Activated CD4-positive, alpha-beta T cell treated with anti-CD3 and anti-CD28 coated beads, Interleukin-10, Interleukin-2, amounts not matched to agents 100 ng/mL and 50 ng/mL, durations not matched to agents 16 hours and 8 hours (primary cell): ENCODE data around the gene AQP3.
"Not testable (repeated sequence)": the region's sequence is repeated elsewhere in the genome, so short reads cannot be mapped to it uniquely, and the experiment has no call there.

Experiments
- DNase-seq: peaks from one replicate; pipeline ENCODE4 v3.0.0-alpha.2; 2020

The AQP3 gene

DNA sequence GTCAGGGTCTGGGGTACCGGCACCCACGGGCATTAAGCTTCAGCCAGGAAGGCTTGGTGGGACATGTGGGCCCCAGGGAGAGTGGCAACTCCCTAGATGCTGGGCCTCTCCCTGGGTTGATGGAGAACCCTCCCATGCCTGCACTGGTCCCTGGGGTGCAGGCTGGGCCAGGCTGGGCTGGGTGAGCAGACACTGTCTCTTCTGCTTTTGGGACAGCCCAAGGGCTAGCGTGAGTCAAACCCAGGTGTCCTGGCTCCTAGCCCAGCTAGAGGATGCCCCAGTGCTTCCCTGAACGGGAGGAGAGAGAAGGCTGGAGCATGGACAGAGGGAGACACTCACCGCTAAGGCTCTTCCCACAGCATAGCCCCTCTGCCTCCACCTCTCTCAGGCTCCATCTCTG is 39.3 kb downstream of the AQP3 start:
- DNase-seq: no peak

DNA sequence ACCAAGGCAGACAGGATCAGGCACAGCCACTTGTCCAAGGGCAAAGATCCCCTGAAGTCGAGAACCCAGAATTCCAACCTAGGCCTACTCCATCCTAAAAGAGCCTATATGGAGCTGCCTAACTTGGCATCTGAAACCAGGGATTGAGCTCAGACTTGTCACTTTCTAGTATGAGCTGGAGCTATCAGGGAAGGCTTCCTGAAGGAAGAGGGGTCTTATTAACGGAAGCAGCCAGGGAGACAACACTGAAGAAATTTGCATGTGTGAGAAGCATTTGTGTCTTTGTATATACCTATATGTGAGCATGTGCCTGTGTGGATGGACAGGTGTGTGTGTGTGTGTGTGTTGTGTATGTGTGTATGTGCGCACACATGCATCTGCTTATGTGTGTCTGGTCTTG is 40.3 kb downstream of the AQP3 start:
- no peak for DNase-seq

DNA sequence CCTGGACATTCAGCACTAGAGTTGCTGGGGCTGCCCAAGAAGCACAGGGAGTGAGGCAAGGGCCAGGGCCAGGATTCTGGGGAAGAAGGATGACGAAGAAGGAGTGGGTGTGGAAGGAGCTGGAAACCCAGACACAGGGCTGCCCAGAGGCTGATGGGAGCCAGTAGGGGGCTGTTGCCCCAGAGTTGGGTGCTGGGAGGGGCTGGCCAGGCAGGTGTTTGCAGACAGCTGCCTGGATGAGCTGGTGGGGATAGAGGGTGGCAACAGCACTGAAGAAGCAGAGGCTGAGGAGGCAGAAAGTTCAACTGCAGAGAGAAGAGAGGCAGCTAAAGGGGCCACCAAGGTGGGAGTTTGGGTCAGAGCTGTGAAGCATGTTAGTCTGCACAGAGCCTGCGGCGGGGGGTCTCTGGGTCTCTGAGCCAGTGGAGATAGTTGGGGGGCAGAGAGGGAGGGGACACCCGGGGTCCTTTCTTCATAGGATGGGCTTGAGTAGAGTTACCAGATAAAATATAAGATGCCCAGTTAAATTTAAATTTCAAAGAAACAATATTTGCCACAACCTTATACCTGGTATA is 42.5 kb downstream of the AQP3 start:
- no peak for DNase-seq

DNA sequence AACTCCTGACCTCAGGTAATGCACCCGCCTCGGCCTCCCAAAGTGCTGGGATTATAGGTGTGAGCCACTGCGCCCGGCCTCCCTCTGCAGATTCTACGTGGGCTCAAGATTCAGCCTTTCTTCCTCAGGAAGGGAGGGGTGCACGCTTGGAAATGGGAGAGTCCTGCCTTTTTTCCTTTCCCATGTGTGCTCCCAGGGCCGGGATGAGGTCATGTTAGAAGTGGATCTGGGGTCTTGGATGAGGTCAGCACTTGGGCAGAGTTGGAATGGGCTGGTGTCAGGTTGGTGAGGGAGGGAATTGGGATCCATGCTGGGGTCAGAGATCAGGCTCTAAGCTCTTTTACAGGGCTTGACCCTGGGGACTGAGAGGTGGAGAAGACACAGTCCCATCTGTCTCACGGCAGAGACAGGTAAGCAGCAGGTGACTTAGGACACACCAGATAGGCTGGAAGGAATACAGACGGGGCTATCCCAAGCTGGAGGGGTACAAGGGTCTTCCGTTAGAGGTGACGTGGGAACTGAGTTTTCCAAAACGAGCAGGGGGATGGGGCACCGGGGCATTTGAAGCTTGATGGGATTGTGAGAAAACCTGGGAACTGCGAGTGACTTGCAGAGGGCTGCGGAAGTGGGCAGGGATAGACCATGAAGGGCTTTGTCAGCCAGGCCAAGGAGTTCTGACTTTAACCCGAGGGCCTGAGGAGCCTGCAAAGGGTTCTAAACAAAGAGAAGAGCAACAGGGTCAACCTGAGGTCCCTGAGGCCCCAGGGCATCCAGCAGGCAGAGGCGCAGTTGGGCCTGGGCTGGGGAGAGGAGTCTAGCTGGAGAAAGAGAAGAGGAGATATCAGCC is 43.2 kb downstream of the AQP3 start:
- no peak for DNase-seq

DNA sequence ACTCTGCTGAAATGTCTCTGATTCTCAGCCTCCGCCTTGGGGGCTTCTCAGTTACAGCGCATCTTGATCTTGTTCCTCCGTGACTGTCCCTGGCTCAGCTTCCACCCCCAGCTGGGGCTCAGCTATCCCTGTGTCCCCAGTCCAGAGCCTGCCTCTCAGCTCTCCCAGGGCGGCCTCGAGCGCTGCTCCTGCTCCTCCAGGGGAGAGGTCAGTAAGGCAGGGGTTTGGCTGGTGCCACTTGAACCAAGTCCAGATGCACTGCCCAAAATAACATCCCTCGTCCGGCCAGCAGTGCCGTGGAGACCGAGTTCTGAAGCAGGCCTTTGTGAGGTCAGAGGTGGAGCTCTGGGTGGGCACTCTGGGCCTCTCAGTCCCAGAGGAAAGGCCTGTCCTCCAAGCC is 45.0 kb downstream of the AQP3 start, which contains the start of gene AQP7:
Gene AQP7, minus strand, starts transcription at position 198 of the 400 bp plus-strand sequence. CDS start 1,306 bp downstream, outside the sequence.
- not testable (repeated sequence) for DNase-seq

DNA sequence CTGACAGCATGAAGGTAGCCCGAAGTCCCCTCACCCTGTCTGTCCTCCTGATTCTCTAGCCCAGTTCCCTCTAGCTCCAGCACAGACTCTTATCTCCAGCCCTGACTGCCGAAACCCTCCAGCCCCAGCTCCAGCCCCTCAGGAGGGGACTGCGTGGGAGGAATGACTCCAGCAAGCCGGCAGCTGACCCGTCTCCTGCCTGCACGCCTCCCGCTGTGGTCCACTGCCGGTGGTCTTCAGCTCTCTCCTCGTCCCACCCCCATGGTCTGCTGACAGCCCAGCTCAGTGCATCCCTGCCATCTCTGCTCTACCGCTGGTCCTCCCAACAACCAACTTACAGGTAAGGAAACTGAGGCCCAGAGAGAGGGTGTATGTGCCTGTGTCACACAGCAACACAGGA is 45.6 kb downstream of the AQP3 start:
- not testable (repeated sequence) for DNase-seq

DNA sequence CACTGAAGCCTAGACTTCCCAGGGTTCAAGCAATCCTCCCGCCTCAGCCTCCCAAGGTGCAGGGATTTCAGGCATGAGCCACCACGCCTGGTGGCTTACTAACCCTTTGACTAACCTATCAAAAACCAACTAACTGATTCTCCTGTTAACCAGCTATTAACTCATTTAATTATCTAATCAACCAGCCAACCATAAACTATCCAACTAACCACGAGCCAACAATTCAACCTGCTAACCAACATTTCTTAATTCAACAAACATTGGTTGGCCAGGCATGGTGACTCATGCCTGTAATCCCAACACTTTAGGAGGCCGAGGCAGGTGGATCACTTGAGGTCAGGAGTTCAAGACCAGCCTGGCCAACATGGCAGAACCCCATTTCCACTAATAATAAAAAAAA is 48.3 kb downstream of the AQP3 start:
- DNase-seq: not testable (repeated sequence)

DNA sequence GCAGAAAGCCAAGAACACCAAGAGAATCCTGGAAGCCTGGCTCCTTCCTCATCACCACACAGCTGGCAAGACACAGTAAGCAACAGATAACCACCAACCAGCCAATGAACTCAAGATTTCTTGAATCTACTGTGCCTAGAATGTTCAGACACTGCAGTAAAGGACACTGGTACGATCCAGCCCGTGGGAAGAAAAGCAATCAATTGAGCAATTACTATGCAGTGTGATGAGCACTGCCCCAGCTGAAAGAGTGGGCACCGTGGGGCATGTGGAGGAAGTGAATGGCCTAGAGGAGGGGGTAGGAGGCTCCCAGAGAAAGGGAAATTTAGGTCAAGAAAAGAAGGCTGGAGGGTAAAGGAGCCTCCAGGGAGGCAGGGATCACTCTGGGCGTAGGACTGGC is 49.6 kb downstream of the AQP3 start:
- DNase-seq: not testable (repeated sequence)

DNA sequence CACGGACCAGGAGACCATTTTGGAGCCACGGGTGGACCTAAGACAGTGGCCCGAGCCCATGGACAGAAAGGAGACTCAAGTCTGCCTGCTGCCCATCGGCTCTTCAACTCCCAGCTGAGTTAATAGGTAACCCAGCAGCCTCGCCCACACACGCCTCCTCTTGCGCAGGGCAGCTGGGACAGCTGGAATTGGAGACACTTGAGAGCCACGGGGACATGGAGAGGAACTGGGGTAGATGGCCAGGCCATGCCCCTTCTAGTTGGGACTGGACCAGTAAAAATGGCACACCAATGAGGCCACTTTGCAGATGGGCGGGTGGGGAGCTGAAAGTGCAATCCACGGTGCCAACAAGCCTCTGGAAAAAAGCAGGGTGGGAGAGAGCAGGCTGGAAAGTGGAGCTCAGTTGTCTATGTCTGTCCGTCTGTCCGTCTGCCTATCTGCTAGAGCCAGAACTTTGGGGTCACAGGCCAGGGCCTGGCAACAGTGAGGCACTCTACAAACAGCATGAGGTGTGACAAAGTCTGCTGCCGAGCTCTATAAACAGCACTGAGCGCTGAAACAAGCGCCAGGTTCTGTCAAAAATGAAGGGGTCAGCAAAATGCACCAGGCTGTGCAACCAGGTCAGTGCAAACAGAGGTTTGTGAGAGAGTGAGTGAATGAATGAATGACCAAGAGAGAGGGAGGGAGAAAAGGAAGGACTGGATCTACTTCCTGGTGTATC is 52.1 kb downstream of the AQP3 start:
- DNase-seq: not testable (repeated sequence)

DNA sequence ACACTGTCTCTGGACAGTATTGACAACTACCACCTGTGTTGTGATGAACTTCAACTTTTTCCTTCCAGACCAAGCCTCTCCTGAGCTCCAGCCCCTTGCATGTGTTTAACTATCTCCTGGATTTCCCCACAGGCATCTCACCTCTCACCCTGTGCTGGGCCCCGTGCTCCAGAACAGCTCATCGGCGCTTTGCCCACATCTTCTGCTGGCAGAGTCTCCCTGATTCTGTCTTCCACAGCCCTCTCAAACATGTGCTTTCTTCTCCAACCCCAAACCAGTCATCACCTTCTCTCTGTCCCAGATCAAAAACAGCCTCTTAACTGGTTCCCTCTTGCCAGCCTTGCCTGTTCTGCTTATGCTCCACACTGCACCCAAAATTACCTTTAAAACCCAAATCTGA is 53.4 kb downstream of the AQP3 start:
- DNase-seq: not testable (repeated sequence)

DNA sequence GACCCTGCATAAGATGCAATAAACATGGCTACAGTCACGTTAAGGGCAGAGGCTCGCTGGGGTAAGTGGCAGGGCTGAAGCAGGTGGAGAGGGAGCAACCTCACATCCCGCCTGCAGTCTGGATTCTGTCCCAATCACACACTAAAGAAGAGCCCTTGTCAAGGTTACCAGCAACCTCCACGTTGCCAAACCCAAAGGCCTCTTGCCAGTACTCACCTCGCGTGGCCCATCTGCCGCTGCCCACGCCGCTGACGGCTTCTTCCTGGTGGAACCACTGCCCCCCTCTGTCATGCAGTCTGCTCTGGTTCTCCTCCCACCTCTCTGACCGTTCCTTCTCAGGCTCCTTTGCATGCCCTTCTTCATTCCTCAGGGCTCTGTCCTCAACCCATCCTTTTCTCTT is 53.8 kb downstream of the AQP3 start:
- DNase-seq: no peak

DNA sequence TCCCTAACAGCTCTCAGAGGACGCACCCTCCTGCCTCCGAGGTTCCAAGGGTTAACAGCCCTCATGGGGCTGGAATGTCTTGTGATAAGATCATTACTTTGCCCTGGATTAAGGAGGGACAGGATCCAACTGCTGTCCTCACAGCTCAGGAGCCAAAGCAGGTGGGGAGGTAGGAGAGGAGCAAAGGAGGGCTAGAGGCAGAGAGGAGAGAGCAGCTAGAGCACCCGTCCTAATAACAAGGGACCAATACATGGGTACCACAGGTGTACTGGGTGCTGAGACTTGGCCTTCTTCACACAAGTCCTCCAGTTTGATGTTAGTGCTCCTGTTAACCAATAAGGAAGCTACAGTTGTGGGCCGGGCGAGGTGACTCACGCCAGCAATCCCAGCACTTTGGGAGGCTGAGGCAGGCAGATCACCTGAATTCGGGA is 54.8 kb downstream of the AQP3 start:
- not testable (repeated sequence) for DNase-seq
